Activated gamma-delta T cell treated with Interleukin-2 at 50 U/mL for 16 hours (primary cell): Measurements from ENCODE around the gene KDM1A.
"Not testable (repeated sequence)": the region's sequence is repeated elsewhere in the genome, so short reads cannot be mapped to it uniquely, and the experiment has no call there.

ENCODE experiments used
- DNase-seq: peaks from one replicate; pipeline ENCODE4 v3.0.0-alpha.2; 2020

KDM1A gene

GRCh38 chr1:23019094-23019862 is at the start of gene KDM1A:
TSS of gene KDM1A (plus strand) at chr1:23019468. CDS start at chr1:23019597, 129 bp downstream.
- peak; percentile 96 for DNase-seq

GRCh38 chr1:22970096-22970495 is 49.2 kb upstream of the KDM1A start:
- no peak for DNase-seq

- no peak for DNase-seq
These were observed 48.1 kb upstream of the KDM1A start for GRCh38 chr1:22971161-22971560.

GRCh38 chr1:22971611-22972405 is 47.5 kb upstream of the KDM1A start:
- no peak for DNase-seq

GRCh38 chr1:22972760-22973159 is 46.5 kb upstream of the KDM1A start, which contains the start of gene LACTBL1:
TSS of gene LACTBL1 (minus strand) at chr1:22972866. CDS start at chr1:22972316, 550 bp downstream.
- no peak for DNase-seq

DNA sequence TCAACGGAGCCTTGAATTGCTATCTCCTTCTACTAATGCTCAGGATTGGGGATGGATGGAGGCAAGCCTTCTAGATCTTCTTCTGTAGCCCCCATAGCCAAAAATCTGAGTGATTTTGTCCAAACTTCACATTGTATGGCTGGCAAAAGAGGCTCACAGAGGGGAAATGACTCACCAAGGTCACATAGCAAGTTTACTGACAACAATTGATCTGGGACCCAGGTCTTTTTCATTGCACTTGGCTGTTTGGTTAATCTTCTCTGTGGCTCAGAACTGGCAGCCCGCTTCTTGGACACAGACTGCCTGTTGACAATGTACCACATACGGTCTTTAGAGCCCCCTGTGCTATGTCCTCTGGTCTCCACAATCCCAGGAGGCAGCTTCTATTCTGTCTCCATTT is 43.6 kb upstream of the KDM1A start:
- DNase-seq = no peak

GRCh38 chr1:22976127-22976460 is 43.2 kb upstream of the KDM1A start:
- no peak for DNase-seq

DNA sequence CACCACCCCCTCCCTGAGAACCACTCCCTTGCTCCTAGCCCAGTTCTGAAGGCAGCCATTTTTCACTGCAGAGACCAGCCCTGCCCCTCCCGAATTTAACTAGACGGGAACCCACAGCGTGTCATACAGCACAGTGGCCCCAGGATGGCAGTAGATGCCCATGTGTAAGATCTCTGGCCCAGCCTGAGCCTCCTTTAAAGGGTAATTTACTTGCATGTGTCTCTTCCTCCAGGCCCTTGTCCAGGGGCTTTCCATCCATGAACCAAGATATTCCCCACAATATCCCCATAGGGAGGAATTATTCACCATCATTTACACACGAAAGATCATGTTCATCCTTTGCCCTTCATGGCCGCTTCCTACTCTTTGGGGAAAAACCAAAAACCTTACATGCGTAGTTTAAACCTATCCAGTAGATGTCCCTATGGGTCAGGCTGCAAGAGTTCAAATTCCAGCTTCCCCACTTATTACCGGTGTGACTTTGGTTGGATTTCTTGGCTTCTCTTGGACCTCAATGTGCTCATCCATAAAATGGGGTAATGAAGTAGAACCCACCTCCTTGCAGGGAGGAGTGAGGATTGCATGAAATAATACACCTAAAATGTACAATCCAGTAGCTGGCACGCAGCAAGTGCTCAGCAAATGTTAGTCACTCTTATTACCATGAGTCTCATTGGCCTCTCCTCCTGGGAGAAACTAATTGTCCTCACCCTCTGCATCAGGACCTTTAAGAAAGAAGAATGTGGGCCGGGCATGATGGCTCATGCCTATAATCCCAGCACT is 42.6 kb upstream of the KDM1A start:
- peak; percentile 22 for DNase-seq

DNA sequence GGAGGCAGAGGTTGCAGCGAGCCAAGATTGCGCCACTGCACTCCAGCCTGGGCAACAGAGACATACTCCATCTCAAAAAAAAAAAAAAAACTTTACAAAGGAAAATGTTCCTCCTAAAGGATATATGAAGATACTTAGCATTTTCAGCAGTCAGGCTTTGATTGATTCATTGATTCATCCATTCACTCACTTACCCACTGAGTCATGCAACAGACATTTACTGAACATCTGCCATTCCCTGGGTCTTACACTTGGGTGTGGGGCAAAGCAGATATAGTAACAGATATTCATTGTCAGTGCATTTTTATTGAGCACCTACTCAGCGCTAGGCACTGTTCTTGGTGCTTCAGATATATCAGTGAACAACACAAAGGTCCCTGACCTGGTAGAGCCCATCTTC is 41.0 kb upstream of the KDM1A start:
- DNase-seq = no peak

DNA sequence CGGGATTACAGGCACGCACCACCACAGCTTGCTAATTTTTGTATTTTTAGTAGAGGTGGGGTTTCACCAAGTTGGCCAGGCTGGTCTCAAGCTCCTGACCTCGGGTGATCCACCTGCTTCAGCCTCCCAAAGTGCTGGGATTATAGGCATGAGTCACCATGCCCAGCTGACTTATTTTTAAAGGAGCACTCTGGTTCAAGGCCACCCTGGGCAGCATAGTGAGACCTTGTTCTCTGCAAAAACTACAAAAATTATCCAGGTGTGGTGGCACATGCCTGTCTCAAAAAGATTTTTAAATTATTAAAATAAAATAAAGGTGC is 38.8 kb upstream of the KDM1A start:
- DNase-seq = not testable (repeated sequence)

- no peak for DNase-seq
These were observed 35.3 kb upstream of the KDM1A start for GRCh38 chr1:22983944-22984343.

- not testable (repeated sequence) for DNase-seq
These were observed 26.9 kb upstream of the KDM1A start for GRCh38 chr1:22992384-22992783.

GRCh38 chr1:22993220-22993795 is 26.0 kb upstream of the KDM1A start:
- not testable (repeated sequence) for DNase-seq

- DNase-seq = no peak
These were observed 23.5 kb upstream of the KDM1A start for GRCh38 chr1:22995774-22996173.

- DNase-seq = not testable (repeated sequence)
These were observed 21.7 kb upstream of the KDM1A start for GRCh38 chr1:22997528-22997927.

GRCh38 chr1:23000133-23000532 is 19.1 kb upstream of the KDM1A start:
- DNase-seq = not testable (repeated sequence)

- not testable (repeated sequence) for DNase-seq
These were observed 17.1 kb upstream of the KDM1A start for GRCh38 chr1:23002218-23002617.

GRCh38 chr1:23004112-23004511 is 15.2 kb upstream of the KDM1A start:
- DNase-seq = no peak

- not testable (repeated sequence) for DNase-seq
These were observed 14.5 kb upstream of the KDM1A start for GRCh38 chr1:23004769-23005168.

GRCh38 chr1:23007106-23007505 is 12.2 kb upstream of the KDM1A start:
- DNase-seq = no peak

GRCh38 chr1:23008901-23009300 is 10.4 kb upstream of the KDM1A start:
- DNase-seq = no peak

GRCh38 chr1:23010025-23010424 is 9.2 kb upstream of the KDM1A start:
- not testable (repeated sequence) for DNase-seq

DNA sequence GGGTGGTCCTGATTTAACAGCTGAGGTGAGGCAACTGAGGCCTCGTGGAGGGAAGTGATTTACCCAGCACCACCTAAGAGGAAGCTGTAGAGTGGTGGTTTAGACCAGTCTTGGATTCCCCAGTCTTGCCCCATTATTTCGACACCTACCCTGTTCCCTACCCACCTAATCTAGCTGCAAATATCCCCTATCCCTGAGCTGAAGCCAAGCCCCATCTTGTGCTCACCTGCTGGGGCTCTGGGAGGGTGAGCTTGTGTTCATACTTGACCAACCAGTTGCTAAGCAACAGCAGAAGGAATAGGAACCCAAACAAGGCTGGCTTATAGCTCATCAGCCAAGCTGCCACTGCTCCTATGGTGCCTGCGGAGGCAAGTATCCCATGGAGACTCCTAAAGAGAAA is 5.6 kb upstream of the KDM1A start:
- no peak for DNase-seq
